DOHH2 (cell line): Measurements from ENCODE around the gene CACNA1I.

ENCODE experiments used
- H3F3A ChIP-seq: fragments of 200-600 bp; sonication (generic), shearing (Covaris generic); 2 replicates; pipeline ENCODE4 v1.6.0; 2016; ENCODE audit warnings: antibody characterized with exemption, mild to moderate bottlenecking; ENCODE audit not compliant: control insufficient read depth, insufficient read depth
- H3K27ac ChIP-seq: fragments of 200-600 bp; sonication (generic); 2 replicates; pipeline ENCODE4 v1.5.1; 2014; ENCODE audit warnings: low read depth, mild to moderate bottlenecking, low read length, moderate library complexity
- H3K27me3 ChIP-seq: fragments of 200-600 bp; sonication (generic); 2 replicates; pipeline ENCODE4 v1.6.1; 2014; ENCODE audit warnings: mild to moderate bottlenecking, low read length, mixed read lengths; ENCODE audit not compliant: control insufficient read depth
- H3K36me3 ChIP-seq: fragments of 200-600 bp; sonication (generic); 2 replicates; pipeline ENCODE4 v1.6.1; 2014; ENCODE audit warnings: mild to moderate bottlenecking, low read length, moderate library complexity, mixed read lengths; ENCODE audit not compliant: control insufficient read depth
- H3K4me1 ChIP-seq: fragments of 200-600 bp; sonication (generic); 2 replicates; pipeline ENCODE4 v1.6.1; 2014; ENCODE audit warnings: mild to moderate bottlenecking, low read length, mixed read lengths; ENCODE audit not compliant: control insufficient read depth
- H3K4me2 ChIP-seq: fragments of 200-600 bp; sonication (generic); 2 replicates; pipeline ENCODE4 v1.6.0; 2014; ENCODE audit warnings: mild to moderate bottlenecking, low read length, moderate library complexity
- H3K4me3 ChIP-seq: fragments of 200-600 bp; sonication (generic); 2 replicates; pipeline ENCODE4 v1.5.1; 2014; ENCODE audit warnings: mild to moderate bottlenecking, low read length, mixed read lengths
- H3K79me2 ChIP-seq: fragments of 200-600 bp; sonication (generic); 2 replicates; pipeline ENCODE4 v1.6.1; 2014; ENCODE audit warnings: mild to moderate bottlenecking, low read length, mixed read lengths; ENCODE audit not compliant: control insufficient read depth
- H3K9me2 ChIP-seq: fragments of 200-600 bp; sonication (generic); replicated peaks from 2 replicates; pipeline ENCODE4 v1.6.1; 2014; ENCODE audit warnings: mild to moderate bottlenecking, low read length, mixed read lengths; ENCODE audit not compliant: control insufficient read depth
- H3K9me3 ChIP-seq: fragments of 200-600 bp; sonication (generic); 2 replicates; pipeline ENCODE4 v1.6.1; 2014; ENCODE audit warnings: antibody characterized with exemption, low read length, mixed read lengths; ENCODE audit not compliant: control insufficient read depth, insufficient read depth
- H4K20me1 ChIP-seq: fragments of 200-600 bp; sonication (generic); 2 replicates; pipeline ENCODE4 v1.6.0; 2014; ENCODE audit warnings: low read depth, mild to moderate bottlenecking, antibody characterized with exemption, low read length, moderate library complexity; ENCODE audit not compliant: control insufficient read depth, insufficient read depth
- CTCF ChIP-seq: fragments of 200-600 bp; sonication (generic); IDR thresholded peaks from one replicate; pipeline ENCODE4 v1.5.1; 2014; ENCODE audit warnings: antibody characterized with exemption, mild to moderate bottlenecking, low read depth, low read length; ENCODE audit not compliant: poor library complexity, severe bottlenecking
- EZH2phosphoT487 ChIP-seq: fragments of 200-600 bp; sonication (generic); IDR thresholded peaks from 2 replicates; pipeline ENCODE4 v1.6.1; 2017; ENCODE audit warnings: borderline replicate concordance, mild to moderate bottlenecking, antibody characterized with exemption, low read length, moderate library complexity, mixed read lengths

The CACNA1I gene

GRCh38 chr22:39526736-39527171 lies 43.8 kb upstream of the CACNA1I start:
- peak overlapping the region; percentile 90 for H3K4me3 ChIP-seq
- peak overlapping the region; percentile 98 for H3K4me2 ChIP-seq
- peaks cover 73% of the 10 kb centered on the region for H3F3A ChIP-seq
- H3K27me3 ChIP-seq = no peaks in the 10 kb centered on the region
- H4K20me1 ChIP-seq = peaks cover 8% of the 10 kb centered on the region; the same call in 1 of the 2 replicates
- H3K27ac ChIP-seq = peak overlapping the region; percentile 99
- H3K9me3 ChIP-seq = no peaks in the 10 kb centered on the region
- peaks cover 74% of the 10 kb centered on the region for H3K79me2 ChIP-seq
- no peaks in the 10 kb centered on the region for H3K9me2 ChIP-seq
- H3K4me1 ChIP-seq = peaks cover 93% of the 10 kb centered on the region
- peaks cover 90% of the 10 kb centered on the region for H3K36me3 ChIP-seq
- TF ChIP-seq CTCF (no peak), EZH2phosphoT487 (no peak)

DNA sequence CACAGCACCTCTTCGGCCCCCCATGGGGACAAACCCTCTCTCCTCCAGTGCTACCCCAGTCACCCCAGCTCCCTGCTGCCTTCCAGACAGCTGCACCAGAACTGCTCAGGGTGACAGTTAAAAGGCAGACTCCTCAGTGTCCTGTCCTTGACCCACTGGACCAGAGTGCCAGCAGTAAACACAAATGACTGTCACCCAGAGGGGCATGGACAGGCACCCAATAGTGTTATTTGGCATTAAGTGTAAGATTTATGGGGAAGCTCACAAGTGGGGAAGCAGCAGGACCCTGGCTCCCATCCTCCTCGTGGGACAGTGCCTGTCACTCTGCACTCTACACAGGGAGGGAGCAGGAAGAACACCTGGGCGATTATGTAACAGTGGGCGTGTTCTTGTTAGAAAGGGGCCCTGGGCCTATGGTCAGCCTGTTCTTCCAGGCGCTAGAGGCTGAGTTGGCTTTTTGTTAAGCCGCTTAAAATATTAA lies 43.0 kb upstream of the CACNA1I start:
- 0 out of 2 replicates have a peak, but pooled peaks cover 4% of the 10 kb centered on the region for H4K20me1 ChIP-seq
- H3K4me1 ChIP-seq = peaks cover 89% of the 10 kb centered on the region
- H3F3A ChIP-seq = peaks cover 66% of the 10 kb centered on the region
- H3K27ac ChIP-seq = peak overlapping the region; percentile 99
- H3K4me2 ChIP-seq = peak overlapping the region; percentile 98
- no peaks in the 10 kb centered on the region for H3K9me2 ChIP-seq
- peaks cover 74% of the 10 kb centered on the region for H3K79me2 ChIP-seq
- no peaks in the 10 kb centered on the region for H3K9me3 ChIP-seq
- peaks cover 89% of the 10 kb centered on the region for H3K36me3 ChIP-seq
- no peaks in the 10 kb centered on the region for H3K27me3 ChIP-seq
- peak overlapping the region; percentile 90 for H3K4me3 ChIP-seq
- no peak for TF ChIP-seq EZH2phosphoT487
- TF ChIP-seq CTCF = no peak

GRCh38 chr22:39528080-39528661 lies 42.4 kb upstream of the CACNA1I start:
- H3K4me2 ChIP-seq = peak overlapping the region; percentile 98
- peaks cover 68% of the 10 kb centered on the region for H3K79me2 ChIP-seq
- H3K27ac ChIP-seq = peak overlapping the region; percentile 99
- H3K4me3 ChIP-seq = peak overlapping the region; percentile 90
- H3K36me3 ChIP-seq = peaks cover 82% of the 10 kb centered on the region
- TF ChIP-seq EZH2phosphoT487 = no peak
- TF ChIP-seq CTCF = no peak
- no peaks in the 10 kb centered on the region for H3K9me2 ChIP-seq
- peaks cover 82% of the 10 kb centered on the region for H3K4me1 ChIP-seq
- 0 out of 2 replicates have a peak, but pooled peaks cover 4% of the 10 kb centered on the region for H4K20me1 ChIP-seq
- no peaks in the 10 kb centered on the region for H3K27me3 ChIP-seq
- H3F3A ChIP-seq = peaks cover 59% of the 10 kb centered on the region
- H3K9me3 ChIP-seq = no peaks in the 10 kb centered on the region
